Right ventricle myocardium inferior (tissue), 1 donor: ENCODE results near the gene NGEF. TPM values are rescaled to one million over a fixed set of nuclear protein-coding genes. Genes with fewer than 3 reads are reported as not detected.
"Not testable (repeated sequence)": the region's sequence is repeated elsewhere in the genome, so short reads cannot be mapped to it uniquely, and the experiment has no call there.

Experiments
- ATAC-seq: fragments of 200-7000 bp; cut with Tn5 transposase; one replicate; pipeline ENCODE4 v1.9.1; 2020; ENCODE audit warnings: mild to moderate bottlenecking, moderate library complexity
- DNase-seq: peaks from one replicate; pipeline ENCODE4 v3.0.0; 2021; ENCODE audit errors: missing footprints
- intact Hi-C: fragments of 100-400 bp; cut with DNase I; formaldehyde crosslinking; loops from one replicate; pipeline ENCODE4 v1.11.0; 2022
- long read RNA-seq: library from polyadenylated mRNA; unstranded; transcript quantifications from one replicate; pipeline ENCODE4 v2.0.0, GENCODE V29; 2021
- total RNA-seq: library from RNA; stranded (reverse); fragmentation: NEBNext Ultra II Directional; extraction: Animal tissue kit (Norgen Biotek cat#: 25700); gene quantifications from one replicate; pipeline ENCODE4 v1.2.1, GENCODE V29; 2021
- donor health status: DM: no; HTN: yes; CAD: no; lungs with severe emphysema.

Gene NGEF, protein sequence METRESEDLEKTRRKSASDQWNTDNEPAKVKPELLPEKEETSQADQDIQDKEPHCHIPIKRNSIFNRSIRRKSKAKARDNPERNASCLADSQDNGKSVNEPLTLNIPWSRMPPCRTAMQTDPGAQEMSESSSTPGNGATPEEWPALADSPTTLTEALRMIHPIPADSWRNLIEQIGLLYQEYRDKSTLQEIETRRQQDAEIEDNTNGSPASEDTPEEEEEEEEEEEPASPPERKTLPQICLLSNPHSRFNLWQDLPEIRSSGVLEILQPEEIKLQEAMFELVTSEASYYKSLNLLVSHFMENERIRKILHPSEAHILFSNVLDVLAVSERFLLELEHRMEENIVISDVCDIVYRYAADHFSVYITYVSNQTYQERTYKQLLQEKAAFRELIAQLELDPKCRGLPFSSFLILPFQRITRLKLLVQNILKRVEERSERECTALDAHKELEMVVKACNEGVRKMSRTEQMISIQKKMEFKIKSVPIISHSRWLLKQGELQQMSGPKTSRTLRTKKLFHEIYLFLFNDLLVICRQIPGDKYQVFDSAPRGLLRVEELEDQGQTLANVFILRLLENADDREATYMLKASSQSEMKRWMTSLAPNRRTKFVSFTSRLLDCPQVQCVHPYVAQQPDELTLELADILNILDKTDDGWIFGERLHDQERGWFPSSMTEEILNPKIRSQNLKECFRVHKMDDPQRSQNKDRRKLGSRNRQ
- 0.51 TPM for total RNA-seq
- long read RNA-seq, result 0 reads

DNA sequence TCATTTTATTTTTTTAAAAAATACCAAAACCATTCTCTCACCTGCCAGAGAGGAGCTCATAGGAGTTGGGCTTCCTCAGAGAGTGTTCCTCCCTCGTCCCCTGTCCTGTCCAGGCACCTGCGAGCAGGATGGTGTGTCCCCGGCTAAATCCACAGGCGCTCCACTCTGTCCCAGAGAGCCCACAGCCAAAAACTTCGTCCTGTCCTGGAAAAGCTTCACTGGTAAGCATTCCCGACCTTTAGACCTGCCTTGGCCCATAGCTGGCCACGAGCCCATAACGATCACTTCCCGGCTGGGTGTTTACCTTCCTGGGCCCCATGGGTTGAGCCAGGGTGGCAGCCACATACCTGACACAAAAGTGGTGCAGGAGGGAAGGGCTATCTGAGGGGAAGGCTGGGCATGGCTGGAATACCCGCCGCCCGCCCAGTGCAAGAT lies at the start of gene NGEF:
TSS of gene NGEF (minus strand) at position 230 of the 435 bp plus-strand sequence. CDS start 38,366 bp downstream, outside the sequence.
- intact Hi-C loops, result no loop called here
- DNase-seq, result no peak
- ATAC-seq, result no peak

GRCh38 chr2:233062451-233062850 lies 49.4 kb upstream of the NGEF start:
- ATAC-seq (no peak), DNase-seq (no peak)
- intact Hi-C loops, result no loop called here

DNA sequence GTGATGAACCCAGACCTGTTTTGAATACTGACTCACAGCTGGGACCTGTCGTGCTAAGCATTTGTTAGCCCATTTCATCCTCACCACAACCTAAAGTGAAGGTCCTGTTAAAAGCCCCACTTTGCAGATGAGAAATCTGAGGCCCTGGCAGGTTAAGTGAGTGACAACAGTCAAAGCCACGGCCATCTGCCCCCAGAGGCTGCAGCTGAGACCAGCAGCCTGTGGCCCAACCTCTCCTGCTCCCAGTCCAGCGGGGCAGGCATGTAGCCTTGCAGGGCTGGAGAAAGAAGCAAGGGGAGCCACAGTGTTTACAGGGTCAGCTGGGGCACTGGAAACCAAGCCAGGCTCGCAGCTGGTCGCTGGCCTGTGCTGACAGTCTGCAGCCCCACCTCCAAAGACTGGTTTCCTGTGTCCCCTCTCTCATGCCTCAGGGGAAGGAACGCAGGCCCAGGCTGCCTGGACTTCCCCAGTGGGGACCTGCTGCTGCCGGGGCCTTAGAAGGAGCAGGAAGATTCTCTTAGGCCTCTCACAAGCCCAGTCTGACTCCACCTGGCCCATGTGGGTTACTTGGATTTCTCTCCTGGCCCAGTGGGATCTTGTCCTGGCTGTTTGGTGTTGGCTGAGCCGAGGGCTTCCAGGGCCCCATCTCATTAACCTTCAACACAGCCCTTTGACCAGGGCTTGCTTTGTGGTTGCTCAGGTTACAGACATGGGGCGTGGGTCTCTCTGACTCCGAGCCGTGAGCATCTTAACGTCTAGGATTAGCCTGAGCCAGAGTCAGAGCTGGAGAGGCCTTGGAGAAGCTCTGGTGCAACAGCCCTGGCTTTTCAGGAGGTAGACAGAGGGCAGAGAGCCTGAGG lies 48.8 kb upstream of the NGEF start:
- peak; percentile 77 for ATAC-seq
- DNase-seq, result peak; percentile 85
- intact Hi-C loops, result no loop called here

- DNase-seq (no peak), ATAC-seq (no peak)
- intact Hi-C loops, result no loop called here
These were observed 48.0 kb upstream of the NGEF start for GRCh38 chr2:233060980-233061590.

GRCh38 chr2:233060501-233060979 lies 47.5 kb upstream of the NGEF start:
- DNase-seq (no peak), ATAC-seq (no peak)
- intact Hi-C loops, result no loop called here

GRCh38 chr2:233059797-233060500 lies 46.9 kb upstream of the NGEF start, which contains the start of gene INPP5D:
Gene INPP5D (plus strand): TSS chr2:233060342. CDS start chr2:233060479, 137 bp downstream.
- DNase-seq, result peak; percentile 86
- peak; percentile 39 for ATAC-seq
- intact Hi-C loops, result loop anchor here (10.0 kb wide), 1 partner anchor 455 kb away; no protein-coding TSS in a partner anchor

- ATAC-seq (no peak), DNase-seq (no peak)
- intact Hi-C loops, result loop anchor here (10.0 kb wide), 1 partner anchor 455 kb away; no protein-coding TSS in a partner anchor
These were observed 46.4 kb upstream of the NGEF start for GRCh38 chr2:233059547-233059796.

- DNase-seq, result peak; percentile 68
- intact Hi-C loops, result loop anchor here (10.0 kb wide), 1 partner anchor 454 kb away; no protein-coding TSS in a partner anchor
- ATAC-seq, result no peak
These were observed 45.9 kb upstream of the NGEF start for GRCh38 chr2:233058717-233059546.

DNA sequence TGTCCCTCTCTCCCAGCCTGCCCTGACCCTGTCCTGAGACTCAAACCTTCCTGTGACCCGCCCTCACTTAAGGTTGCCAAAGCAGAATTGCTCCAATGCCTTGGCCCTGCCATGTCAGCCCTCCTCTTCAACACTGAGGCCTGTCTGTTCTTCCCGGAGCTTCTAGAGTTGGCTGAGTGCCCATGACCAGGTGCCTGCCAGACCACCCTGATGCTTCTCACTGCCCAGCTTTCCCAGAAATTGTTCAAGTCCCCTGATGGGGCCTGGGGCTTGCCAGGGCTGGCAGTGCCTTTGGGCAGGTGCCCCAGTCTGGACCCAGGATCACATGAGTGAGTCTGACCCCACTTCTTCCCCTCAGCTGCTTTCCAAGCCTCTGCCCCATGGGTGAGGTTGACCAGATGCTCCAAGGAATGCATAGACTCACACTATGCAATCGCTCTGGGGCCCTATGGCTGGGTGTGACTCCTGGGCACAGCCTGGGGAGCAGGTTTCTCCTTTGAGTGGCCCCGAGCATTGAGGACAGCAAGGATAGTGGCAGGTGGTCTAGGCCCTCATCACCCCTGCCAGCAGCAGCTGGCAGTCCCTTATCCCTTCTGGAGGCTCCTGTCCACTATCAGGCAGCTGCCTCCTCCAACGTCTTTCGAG lies 44.0 kb upstream of the NGEF start:
- intact Hi-C loops, result loop anchor here (10.0 kb wide), 1 partner anchor 452 kb away; no protein-coding TSS in a partner anchor
- ATAC-seq (no peak), DNase-seq (no peak)

DNA sequence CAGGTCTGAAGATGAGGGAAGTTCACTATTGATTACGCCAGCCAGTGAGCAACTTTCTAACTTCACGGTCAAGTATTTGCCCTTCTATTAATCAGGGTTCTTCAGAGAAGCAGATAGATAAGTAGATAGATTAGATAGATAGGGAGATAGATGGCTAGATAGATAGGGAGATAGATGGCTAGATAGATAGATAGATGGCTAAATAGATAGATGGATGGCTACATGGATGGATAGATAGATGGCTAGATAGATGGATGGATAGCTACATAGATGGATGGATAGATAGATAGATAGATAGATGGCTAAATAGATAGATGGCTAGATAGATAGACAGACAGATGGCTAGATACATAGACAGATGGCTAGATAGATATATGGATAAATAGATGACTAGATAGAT lies 42.3 kb upstream of the NGEF start:
- intact Hi-C loops, result loop anchor here (10.0 kb wide), 1 partner anchor 451 kb away; no protein-coding TSS in a partner anchor
- no peak for ATAC-seq
- no peak for DNase-seq

- intact Hi-C loops, result loop anchor here (5.0 to 10.0 kb wide), 2 partner anchors 202 to 449 kb away; no protein-coding TSS in a partner anchor
- peak; percentile 88 for DNase-seq
- no peak for ATAC-seq
These were observed 41.1 kb upstream of the NGEF start for GRCh38 chr2:233053928-233054784.

DNA sequence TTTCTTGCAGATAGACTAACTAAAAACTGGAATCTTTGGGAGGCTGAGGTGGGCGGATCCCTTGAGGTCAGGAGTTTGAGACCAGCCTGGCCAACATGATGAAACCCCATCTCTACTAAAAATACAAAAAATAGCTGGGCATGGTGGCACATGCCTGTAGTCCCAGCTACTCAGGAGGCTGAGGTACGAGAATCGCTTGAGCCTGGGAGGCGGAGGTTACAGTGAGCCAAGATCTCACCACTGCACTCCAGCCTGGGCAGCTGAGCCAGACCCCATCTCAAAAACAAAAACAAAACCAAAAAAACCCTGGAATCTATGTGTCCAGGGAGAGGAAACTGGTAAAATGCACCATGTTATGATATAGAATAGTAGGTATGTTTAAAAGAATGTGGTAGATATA lies 39.5 kb upstream of the NGEF start:
- not testable (repeated sequence) for ATAC-seq, DNase-seq
- intact Hi-C loops, result loop anchor here (5.0 to 10.0 kb wide), 2 partner anchors 200 to 448 kb away; no protein-coding TSS in a partner anchor

GRCh38 chr2:233051241-233052149 lies 38.4 kb upstream of the NGEF start:
- peak; percentile 84 for DNase-seq
- peak; percentile 72 for ATAC-seq

DNA sequence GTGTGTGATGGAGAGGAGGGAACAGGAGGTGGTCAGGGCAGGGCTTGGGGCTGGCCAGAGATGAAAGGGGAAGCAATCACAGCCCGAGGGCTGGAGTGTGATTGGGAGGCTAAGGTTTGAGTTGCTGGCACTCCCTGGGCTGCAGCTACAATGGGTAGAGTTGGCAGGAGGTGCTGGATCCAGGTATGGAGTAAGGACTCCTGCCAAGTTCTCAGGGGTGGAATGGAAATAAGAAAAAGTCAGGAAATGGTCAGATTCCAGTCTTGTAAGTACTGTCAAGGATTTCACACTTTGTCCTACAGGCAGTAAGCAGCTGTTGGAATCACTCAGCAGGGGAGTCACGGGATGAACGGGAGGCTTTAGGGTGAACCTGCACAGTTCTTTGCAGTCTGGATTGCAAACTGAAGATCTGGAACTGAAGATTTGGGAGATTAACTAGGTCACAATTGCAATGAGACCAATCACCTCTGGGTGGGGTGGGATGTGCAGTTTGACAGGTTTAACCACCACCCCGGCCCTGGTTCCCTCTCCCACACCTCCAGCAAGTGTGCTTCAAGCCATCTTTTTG lies 36.2 kb upstream of the NGEF start:
- intact Hi-C loops, result no loop called here
- ATAC-seq (no peak), DNase-seq (no peak)

More at GRCh38 chr2:233051241-233052149, 38.4 kb upstream of the NGEF start:
- intact Hi-C loops, result loop anchor here (5.0 to 10.0 kb wide), 2 partner anchors 199 to 447 kb away; no protein-coding TSS in a partner anchor
